Mucosa of descending colon (tissue), 3 donors: ENCODE measurements around the gene CDC25A. TPM values are rescaled to one million over a fixed set of nuclear protein-coding genes. Genes with fewer than 3 reads are reported as not detected.

Experiments
- ATAC-seq: fragments of 200-7000 bp; cut with Tn5 transposase; one replicate; pipeline ENCODE4 v1.9.1; 2020; ENCODE audit warnings: mild to moderate bottlenecking, moderate library complexity
- DNase-seq, 3 donors: peaks; one replicate each; pipeline ENCODE4 v3.0.0-alpha.2; 2020
- H3K36me3 ChIP-seq: fragments of 200-600 bp; one replicate; pipeline ENCODE4 v1.8.0; 2021; ENCODE audit warnings: low read depth, mild to moderate bottlenecking
- H3K4me1 ChIP-seq: fragments of 200-600 bp; one replicate; pipeline ENCODE4 v1.8.0; 2021; ENCODE audit warnings: low read depth, mild to moderate bottlenecking
- H3K4me3 ChIP-seq: fragments of 200-600 bp; one replicate; pipeline ENCODE4 v1.8.0; 2021; ENCODE audit warnings: mild to moderate bottlenecking
- H3K9me3 ChIP-seq: fragments of 200-600 bp; one replicate; pipeline ENCODE4 v1.8.0; 2021; ENCODE audit warnings: mild to moderate bottlenecking
- CTCF ChIP-seq: fragments of 200-600 bp; IDR thresholded peaks from one replicate; pipeline ENCODE4 v1.8.0; 2022; ENCODE audit warnings: antibody characterized with exemption, mild to moderate bottlenecking
- intact Hi-C, 2 donors: fragments of 100-400 bp; cut with DNase I in 1 of 2; cut with micrococcal nuclease in 1 of 2; formaldehyde crosslinking; loops; one replicate each; pipeline versions ENCODE4 v1.11.0 to v1.11.1; 2022; cut with DNase I, micrococcal nuclease
- total RNA-seq, 3 donors: library from RNA; stranded (reverse); fragmentation: NEBNext Ultra II Directional in 2 of 3; extraction: Animal tissue kit (Norgen Biotek cat#: 25700) in 2 of 3; gene quantifications; one replicate each; pipeline versions ENCODE4 v1.2.1 to v1.2.4, GENCODE V29; 2021 to 2023
- donor health status: DM: no; HTN: no; CAD: no; lungs with moderate emphysema.
- donor health status: DM: no; HTN: no; CAD: no.
- donor health status: DM: no; HTN: yes; CAD: no.

CDC25A gene
- total RNA-seq, 3 donors from 2014 or later, result 3.4 to 6.9 (median 4.3) TPM

GRCh38 chr3:48129921-48130320 is 58.3 kb downstream of the CDC25A start:
- Histone ChIP-seq H3K9me3 (no peaks in the 10 kb centered on the region), H3K4me3 (no peak overlapping the region), H3K4me1 (no peaks in the 10 kb centered on the region), H3K36me3 (no peaks in the 10 kb centered on the region)
- no peak for ATAC-seq
- DNase-seq, result no peak
- no peak for TF ChIP-seq CTCF
- intact Hi-C loops, result no loop called here

- intact Hi-C loops, result no loop called here
- Histone ChIP-seq H3K36me3 (no peaks in the 10 kb centered on the region), H3K4me1 (no peaks in the 10 kb centered on the region), H3K9me3 (no peaks in the 10 kb centered on the region), H3K4me3 (no peak overlapping the region)
- DNase-seq (no peak), ATAC-seq (no peak)
- no peak for TF ChIP-seq CTCF
These were observed 59.4 kb downstream of the CDC25A start for GRCh38 chr3:48128774-48129173.

- H3K4me3 ChIP-seq, result no peak overlapping the region
- no peak for TF ChIP-seq CTCF
- no peaks in the 10 kb centered on the region for H3K36me3 ChIP-seq
- intact Hi-C loops, result no loop called here
- no peaks in the 10 kb centered on the region for H3K9me3 ChIP-seq
- H3K4me1 ChIP-seq, result no peaks in the 10 kb centered on the region
- ATAC-seq, result no peak
- DNase-seq, result no peak
These were observed 62.2 kb downstream of the CDC25A start for GRCh38 chr3:48125886-48126622.

- H3K4me1 ChIP-seq, result no peaks in the 10 kb centered on the region
- DNase-seq (no peak), ATAC-seq (no peak)
- H3K9me3 ChIP-seq, result no peaks in the 10 kb centered on the region
- H3K4me3 ChIP-seq, result no peak overlapping the region
- no peak for TF ChIP-seq CTCF
- intact Hi-C loops, result no loop called here
- H3K36me3 ChIP-seq, result no peaks in the 10 kb centered on the region
These were observed 63.1 kb downstream of the CDC25A start for GRCh38 chr3:48125013-48125705.

- H3K36me3 ChIP-seq, result no peaks in the 10 kb centered on the region
- no peaks in the 10 kb centered on the region for H3K9me3 ChIP-seq
- intact Hi-C loops, result no loop called here
- ATAC-seq (no peak), DNase-seq (no peak)
- H3K4me3 ChIP-seq, result no peak overlapping the region
- H3K4me1 ChIP-seq, result no peaks in the 10 kb centered on the region
- TF ChIP-seq CTCF, result no peak
These were observed 64.9 kb downstream of the CDC25A start for GRCh38 chr3:48123346-48123745.
